ENCODE data around the gene UNC5C. TPM values are rescaled to one million over a fixed set of nuclear protein-coding genes. Genes with fewer than 3 reads are reported as not detected.

Gene UNC5C
- total RNA-seq, 4 donors from 2014 or later, result 0.98 to 2.3 (median 1.2) TPM

DNA sequence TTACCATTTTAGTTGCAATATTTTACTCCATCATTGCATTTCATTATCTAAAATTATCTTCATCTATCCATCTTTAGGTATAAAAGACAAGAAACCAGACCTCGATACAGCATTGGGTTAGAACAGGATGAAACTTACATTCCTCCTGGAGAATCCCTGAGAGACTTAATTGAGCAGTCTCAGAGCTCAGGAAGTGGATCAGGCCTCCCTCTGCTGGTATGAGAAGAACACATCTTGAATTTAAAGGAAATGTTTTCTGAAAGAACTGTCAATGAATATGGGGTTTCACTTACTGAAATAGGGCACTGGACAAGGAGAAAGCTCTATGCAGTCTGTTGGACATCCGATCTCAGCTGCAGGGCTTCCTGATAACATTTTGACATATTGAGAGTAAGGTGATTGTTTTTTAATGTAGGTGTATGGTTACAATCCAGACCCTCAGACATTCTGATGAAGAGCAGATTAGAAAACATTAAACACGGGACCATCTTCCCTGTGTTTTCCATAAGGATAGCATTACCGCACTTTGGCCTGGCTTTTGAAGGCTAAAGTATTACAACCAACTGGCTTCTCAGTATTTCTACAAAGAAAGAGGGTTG is 423.8 kb downstream of the UNC5C start:
- H3K36me3 ChIP-seq, result no peaks in the 10 kb centered on the region
- no peaks in the 10 kb centered on the region for H3K9me3 ChIP-seq
- 53% methylated on average over 4 of the region's 4 CpGs for WGBS
- no peak overlapping the region for H3K27ac ChIP-seq
- no peak for DNase-seq (ENCODE audit: low spot score in 2 of 2)
- H3K27me3 ChIP-seq, result no peaks in the 10 kb centered on the region
- TF ChIP-seq POLR2A (IDR thresholded peaks at IDR 0.05) (no peak), POLR2AphosphoS5 (IDR thresholded peaks at IDR 0.05) (no peak), EP300 (IDR thresholded peaks at IDR 0.05) (no peak)
- TF ChIP-seq, protein P1, sequence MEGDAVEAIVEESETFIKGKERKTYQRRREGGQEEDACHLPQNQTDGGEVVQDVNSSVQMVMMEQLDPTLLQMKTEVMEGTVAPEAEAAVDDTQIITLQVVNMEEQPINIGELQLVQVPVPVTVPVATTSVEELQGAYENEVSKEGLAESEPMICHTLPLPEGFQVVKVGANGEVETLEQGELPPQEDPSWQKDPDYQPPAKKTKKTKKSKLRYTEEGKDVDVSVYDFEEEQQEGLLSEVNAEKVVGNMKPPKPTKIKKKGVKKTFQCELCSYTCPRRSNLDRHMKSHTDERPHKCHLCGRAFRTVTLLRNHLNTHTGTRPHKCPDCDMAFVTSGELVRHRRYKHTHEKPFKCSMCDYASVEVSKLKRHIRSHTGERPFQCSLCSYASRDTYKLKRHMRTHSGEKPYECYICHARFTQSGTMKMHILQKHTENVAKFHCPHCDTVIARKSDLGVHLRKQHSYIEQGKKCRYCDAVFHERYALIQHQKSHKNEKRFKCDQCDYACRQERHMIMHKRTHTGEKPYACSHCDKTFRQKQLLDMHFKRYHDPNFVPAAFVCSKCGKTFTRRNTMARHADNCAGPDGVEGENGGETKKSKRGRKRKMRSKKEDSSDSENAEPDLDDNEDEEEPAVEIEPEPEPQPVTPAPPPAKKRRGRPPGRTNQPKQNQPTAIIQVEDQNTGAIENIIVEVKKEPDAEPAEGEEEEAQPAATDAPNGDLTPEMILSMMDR (IDR thresholded peaks at IDR 0.05), result peak in 1 of 2 donors; percentile 25
- H3K4me1 ChIP-seq, result peaks cover 6% of the 10 kb centered on the region
- H3K4me3 ChIP-seq, result no peak overlapping the region

DNA sequence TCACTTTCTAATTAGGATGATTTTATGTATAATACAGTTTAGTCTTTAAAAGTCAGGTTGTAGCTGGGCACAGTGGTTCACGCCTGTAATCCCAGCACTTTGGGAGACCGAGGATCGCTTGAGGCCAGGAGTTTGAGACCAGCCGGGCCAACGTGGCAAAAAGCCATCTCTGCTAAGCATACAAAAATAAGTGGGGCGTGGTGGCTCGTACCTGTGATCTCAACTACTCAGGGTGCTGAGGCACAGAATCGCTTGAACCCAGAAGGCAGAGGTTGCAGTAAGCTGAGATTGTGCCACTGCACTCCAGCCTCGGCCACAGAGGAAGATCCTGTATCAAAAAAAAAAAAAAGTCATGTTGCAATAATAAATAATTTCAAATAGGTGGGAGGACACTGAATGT is 426.8 kb downstream of the UNC5C start:
- Histone ChIP-seq H3K4me3 (no peak overlapping the region), H3K27ac (no peak overlapping the region), H3K4me1 (no peaks in the 10 kb centered on the region), H3K27me3 (no peaks in the 10 kb centered on the region), H3K9me3 (no peaks in the 10 kb centered on the region), H3K36me3 (no peaks in the 10 kb centered on the region)
- 77% methylated on average over 9 of the region's 9 CpGs for WGBS
- DNase-seq (ENCODE audit: low spot score in 2 of 2), result no peak
- TF ChIP-seq, protein P1 (IDR thresholded peaks at IDR 0.05), result no peak
- no peak for TF ChIP-seq POLR2AphosphoS5 (IDR thresholded peaks at IDR 0.05)
- no peak for TF ChIP-seq POLR2A (IDR thresholded peaks at IDR 0.05)
- TF ChIP-seq EP300 (IDR thresholded peaks at IDR 0.05), result no peak

DNA sequence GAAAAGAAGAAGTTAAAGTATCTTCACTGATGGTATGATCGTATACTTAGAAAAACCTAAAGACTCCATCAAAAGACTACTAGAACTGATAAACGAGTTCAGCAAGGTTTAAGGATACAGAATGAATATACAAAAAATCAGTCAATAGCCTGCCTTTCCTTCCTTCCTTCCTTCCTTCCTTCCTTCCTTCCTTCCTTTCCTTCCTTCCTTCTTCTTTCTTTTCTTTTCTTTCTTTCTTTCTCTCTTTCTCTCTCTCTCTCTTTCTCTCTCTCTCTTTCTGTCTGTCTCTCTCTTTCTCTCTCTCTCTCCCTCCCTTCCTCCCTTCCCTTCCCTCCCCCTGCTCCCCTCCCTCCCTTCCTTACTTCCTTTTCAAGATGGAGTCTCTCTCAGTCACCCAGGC is 428.3 kb downstream of the UNC5C start:
- TF ChIP-seq EP300 (IDR thresholded peaks at IDR 0.05), result no peak
- TF ChIP-seq POLR2AphosphoS5 (IDR thresholded peaks at IDR 0.05), result no peak
- no peak for TF ChIP-seq POLR2A (IDR thresholded peaks at IDR 0.05)
- TF ChIP-seq, protein P1 (IDR thresholded peaks at IDR 0.05), result no peak
- WGBS, result 80% methylated on average over 2 of the region's 2 CpGs
- Histone ChIP-seq H3K36me3 (no peaks in the 10 kb centered on the region), H3K4me1 (no peaks in the 10 kb centered on the region), H3K27ac (no peak overlapping the region), H3K27me3 (no peaks in the 10 kb centered on the region), H3K9me3 (no peaks in the 10 kb centered on the region), H3K4me3 (no peak overlapping the region)
- DNase-seq (ENCODE audit: low spot score in 2 of 2), result no peak

DNA sequence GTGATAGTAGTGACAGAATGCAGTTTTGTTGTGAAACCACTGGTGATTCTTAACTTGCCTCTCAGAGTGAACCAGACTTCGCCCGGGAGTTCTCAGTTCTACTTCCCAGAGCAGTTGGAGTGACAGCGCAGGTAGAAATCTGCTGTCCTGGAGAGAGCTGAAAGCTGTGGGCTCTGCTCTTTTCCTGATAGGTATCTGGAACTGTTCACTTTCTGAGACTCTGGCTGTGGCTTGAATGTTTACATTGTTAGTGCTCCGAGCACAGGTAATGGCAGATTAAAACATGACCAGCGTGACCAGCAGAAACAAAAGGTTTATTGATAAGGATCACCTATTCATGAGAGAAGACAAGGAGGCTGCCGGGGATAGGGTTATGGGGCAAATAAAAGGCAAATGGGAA is 430.3 kb downstream of the UNC5C start:
- H3K36me3 ChIP-seq, result no peaks in the 10 kb centered on the region
- no peaks in the 10 kb centered on the region for H3K4me1 ChIP-seq
- no peak overlapping the region for H3K27ac ChIP-seq
- 69% methylated on average over 6 of the region's 6 CpGs for WGBS
- H3K4me3 ChIP-seq, result no peak overlapping the region
- TF ChIP-seq POLR2AphosphoS5 (IDR thresholded peaks at IDR 0.05), result no peak
- TF ChIP-seq EP300 (IDR thresholded peaks at IDR 0.05), result no peak
- TF ChIP-seq, protein P1 (IDR thresholded peaks at IDR 0.05), result no peak
- no peak for TF ChIP-seq POLR2A (IDR thresholded peaks at IDR 0.05)
- no peaks in the 10 kb centered on the region for H3K27me3 ChIP-seq
- no peaks in the 10 kb centered on the region for H3K9me3 ChIP-seq
- DNase-seq (ENCODE audit: low spot score in 2 of 2), result no peak

DNA sequence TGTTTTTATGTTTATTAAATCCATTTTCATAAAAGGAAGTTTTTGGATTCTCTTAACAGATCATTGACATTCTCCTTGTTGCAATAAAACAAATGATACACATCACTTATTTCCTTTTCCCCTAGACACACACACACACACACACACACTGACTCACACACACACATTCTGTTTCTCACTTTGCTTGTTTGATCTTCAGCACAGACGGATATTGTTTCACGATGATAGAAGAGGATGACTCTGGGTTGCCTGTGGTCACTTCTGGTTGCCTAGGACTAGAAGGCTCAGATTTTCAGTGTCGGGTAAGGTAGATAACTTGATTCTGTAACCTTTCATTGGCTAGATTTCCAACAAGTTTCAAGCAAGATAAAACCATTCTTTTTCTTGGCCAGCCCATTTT is 434.3 kb downstream of the UNC5C start:
- Histone ChIP-seq H3K9me3 (no peaks in the 10 kb centered on the region), H3K27me3 (no peaks in the 10 kb centered on the region)
- WGBS, result 77% methylated on average over 3 of the region's 3 CpGs

More for the DNA sequence above, 434.3 kb downstream of the UNC5C start:
- DNase-seq (ENCODE audit: low spot score in 2 of 2), result no peak
- Histone ChIP-seq H3K4me1 (no peaks in the 10 kb centered on the region), H3K36me3 (no peaks in the 10 kb centered on the region), H3K4me3 (no peak overlapping the region), H3K27ac (no peak overlapping the region)
- TF ChIP-seq, protein P1 (IDR thresholded peaks at IDR 0.05), result no peak
- TF ChIP-seq EP300 (IDR thresholded peaks at IDR 0.05), result no peak
- no peak for TF ChIP-seq POLR2A (IDR thresholded peaks at IDR 0.05)
- TF ChIP-seq POLR2AphosphoS5 (IDR thresholded peaks at IDR 0.05), result no peak
